Limb (tissue), 2 donors: ENCODE data around the gene MBP.

Source experiments
- DNase-seq, 2 donors: peaks; one replicate each; pipeline ENCODE4 v3.0.0-alpha.2; 2016; ENCODE audit errors: extremely low spot score in 2 of 2

MBP gene

DNA sequence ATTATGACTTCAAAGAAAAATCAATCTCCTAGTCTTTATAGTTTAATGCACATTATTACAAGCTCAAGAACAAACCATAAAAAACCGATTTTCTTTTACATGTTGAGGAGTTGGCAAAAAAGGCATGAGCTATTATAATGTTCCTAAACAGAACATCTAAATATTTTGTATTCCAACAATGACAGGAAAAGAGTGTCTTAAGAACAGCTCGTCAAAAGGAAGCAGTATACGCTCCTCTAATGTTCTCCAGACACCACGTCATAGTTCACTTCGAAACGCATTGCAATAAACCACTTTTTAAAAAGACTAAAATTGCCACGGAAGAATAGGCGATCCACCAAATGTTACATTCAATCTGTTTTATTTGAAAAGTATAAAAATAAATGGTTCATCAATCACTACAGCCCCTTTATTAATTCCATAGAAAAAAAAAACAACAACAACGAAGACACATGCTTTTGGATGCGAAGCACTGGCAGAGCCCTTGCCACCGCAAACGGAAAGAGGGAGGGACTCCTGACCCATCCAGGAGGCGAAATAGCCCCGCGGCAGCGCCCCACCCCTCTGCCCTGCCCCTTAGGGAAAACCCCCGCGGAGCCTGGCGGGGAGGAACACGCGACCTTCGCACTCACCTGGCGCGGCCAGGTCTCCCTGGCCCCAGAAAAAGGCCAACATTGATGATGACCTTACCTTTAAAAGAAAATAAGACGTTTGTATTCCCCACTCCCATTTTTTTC, 45.8 kb downstream of the MBP start:
- DNase-seq = no peak

DNA sequence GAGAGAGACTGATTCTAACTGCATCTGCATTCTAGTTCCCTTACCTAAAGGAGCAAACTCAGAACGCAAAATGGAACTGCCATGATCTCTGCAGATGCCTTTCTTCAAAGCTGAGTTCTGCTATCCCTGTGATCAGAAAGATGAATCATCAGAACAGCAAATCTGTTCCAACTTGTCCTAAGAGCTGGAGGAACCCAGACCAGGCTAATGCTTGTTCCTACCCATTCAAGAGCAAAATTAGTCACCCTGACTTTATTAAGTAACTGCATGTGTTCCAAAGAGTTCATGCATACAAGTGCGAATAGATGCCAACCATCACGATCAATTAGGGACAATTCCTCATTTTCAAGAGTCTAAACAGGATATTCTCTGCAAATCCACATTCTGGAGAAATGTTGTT, 46.5 kb downstream of the MBP start:
- DNase-seq = no peak

DNA sequence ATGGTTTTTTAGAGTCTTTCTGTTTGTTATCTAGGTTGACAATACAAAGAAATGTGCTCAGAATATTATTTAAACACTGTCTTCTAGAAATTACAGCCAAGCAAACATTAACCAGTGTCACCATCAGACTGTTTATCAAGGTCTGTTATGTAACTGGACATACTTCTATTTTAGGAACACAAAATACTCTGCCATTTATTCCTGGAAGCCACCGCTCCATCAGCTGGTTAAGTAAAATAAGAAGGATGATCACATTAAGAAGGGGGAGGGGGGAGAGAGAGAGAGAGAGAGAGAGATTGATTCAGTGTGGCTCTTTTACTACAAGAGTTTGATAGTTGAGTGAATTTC, 47.9 kb downstream of the MBP start:
- no peak for DNase-seq

DNA sequence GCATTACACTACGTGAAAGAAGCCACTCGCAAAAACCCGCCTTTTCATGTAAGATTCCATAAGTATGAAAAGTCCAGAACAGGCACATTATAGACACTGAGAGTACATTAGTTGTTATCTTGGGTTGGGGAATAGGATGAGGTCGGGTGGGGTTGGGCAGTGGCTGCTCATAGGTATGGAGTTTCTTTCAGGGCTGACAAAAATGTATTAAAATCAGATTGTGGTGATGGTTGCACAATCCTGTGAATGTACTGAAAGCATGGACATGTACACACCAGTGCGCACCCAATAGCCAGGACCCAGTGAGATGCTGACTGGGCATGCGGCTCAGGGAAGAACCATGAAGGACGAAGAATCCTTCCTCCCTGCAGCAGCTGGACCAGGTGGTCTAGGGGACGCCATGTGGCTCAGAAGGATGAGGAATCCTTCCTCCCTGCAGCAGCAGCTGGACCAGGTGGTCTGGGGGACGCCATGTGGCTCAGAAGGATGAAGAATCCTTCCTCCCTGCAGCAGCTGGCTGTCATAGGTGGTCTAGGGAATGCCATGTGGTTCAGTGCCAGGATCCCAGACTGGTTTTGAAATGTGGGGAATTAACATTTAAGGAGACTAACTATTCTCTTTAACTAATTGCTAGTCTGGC, 50.1 kb downstream of the MBP start:
- DNase-seq = no peak

DNA sequence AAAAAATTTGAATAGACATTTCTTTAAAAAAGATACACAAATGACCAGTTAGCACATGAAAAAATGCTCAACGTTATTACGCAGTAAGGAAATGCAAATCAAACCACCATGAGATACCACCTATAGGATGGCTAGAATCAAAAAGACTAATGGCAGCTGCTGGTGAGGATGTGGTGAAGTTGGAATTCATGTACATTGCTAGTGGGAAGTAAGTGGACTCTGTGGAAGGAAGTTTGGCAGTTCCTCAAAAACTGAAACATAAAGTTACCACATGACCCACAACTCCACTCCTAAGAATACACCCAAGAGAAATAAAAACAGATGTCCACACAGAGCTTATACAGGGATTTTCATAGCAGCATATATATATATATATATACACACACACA, 51.2 kb downstream of the MBP start:
- DNase-seq = no peak

DNA sequence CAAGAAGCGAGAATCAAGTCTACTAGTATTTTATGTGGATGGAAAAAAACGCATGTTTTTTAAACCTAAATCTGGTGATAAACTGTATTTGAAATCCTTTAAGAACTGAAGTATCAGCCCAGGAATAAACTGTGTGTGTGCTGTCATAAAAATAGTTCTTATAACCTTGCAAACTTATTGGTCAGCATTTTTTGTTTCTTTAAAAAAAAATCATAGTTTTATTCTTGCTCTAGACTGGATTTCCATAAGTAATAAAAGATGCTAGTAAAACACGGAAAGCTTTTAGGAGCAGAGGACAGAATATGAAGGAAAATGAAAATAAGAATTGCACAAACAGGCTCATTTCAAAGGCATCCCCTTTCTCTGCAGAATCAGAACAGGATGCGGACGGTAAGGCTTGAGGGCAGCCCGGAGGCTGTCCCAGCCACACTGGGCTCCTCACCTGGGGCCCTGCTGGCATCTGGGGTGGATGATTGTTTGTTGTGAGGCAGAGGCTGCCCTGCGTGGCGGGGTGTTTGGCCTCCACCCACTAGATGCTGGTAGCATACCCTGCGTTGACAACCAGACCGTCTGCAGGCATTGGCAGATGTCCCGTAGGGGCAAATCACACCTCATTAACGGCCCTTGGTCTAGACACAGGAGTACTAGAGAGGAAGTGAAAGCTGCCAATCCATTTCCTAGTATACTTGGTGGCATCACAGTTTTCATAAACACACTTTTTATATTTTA, 52.5 kb downstream of the MBP start:
- DNase-seq = no peak

DNA sequence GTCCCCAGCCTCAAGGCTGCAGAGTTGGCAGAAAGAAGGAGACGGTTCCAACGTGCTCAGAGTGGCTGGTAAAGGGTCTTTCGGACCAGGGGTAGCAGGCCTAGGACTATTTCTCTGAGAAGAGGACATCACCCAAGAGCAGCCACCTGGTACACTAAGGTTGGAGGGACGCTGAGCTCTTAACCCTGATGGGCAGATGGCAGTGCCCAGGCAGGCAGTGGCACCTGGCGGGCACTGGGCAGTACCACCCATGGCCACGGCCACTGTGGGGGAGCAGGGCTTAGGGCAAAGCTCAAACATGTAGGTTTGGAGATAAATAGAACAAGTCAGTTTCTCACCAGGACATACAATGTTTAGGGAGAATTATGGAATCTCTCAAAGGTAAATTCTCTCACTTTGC, 53.5 kb downstream of the MBP start:
- DNase-seq = no peak

DNA sequence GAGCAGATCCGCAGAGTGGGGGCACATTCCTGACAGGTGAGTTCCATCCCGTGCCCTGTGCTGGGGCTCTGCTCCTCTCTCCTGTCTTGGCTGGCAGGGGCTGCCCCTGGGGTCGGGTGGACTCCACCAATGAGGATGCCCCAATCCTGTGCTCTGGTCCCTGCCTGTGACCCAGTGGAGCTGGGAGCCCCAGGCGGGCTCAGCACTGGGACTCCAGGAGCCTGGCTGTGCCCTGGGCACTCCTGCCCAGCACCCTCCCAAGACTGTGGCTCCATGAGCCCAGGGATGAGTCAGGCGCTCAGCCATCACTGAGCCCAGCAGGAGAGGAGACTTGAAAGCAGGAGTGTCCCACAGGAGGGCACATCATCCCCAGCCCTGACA, 53.9 kb downstream of the MBP start:
- no peak for DNase-seq

DNA sequence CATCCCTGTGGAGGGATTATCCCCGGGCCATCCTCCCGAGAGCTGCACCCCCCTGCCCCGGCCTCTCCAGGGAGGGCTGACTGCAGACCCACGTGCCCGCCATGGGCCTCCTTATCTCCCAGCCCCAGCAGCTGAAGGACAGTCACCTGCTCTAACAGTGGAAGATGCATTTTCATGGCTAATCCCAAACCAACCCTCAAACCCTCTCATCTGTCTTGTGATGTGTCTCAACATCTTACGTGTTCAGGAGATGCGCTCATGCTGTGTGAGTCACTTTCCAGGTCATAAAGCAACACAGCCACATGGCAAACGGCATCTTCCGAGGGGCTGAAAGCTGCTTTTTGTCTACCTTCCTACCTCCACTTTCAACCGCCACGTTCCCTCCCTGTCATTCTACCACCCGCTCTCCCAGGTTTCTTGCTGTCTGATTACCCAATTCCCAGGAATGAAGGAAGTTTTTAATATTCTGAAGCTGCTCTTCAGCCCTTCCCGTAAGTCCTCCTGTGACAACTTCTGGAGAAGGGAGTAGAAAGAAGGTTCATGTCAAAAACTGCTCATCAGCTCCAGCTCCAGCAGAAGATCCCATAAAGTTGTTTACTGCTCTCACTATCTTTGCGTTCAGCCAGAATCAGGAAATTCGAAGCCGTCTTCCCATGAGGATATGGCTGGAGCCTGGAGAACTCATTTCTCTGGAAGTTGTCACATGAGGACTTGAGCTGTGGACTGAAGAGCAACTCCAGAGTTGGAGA, 54.5 kb downstream of the MBP start:
- no peak for DNase-seq

DNA sequence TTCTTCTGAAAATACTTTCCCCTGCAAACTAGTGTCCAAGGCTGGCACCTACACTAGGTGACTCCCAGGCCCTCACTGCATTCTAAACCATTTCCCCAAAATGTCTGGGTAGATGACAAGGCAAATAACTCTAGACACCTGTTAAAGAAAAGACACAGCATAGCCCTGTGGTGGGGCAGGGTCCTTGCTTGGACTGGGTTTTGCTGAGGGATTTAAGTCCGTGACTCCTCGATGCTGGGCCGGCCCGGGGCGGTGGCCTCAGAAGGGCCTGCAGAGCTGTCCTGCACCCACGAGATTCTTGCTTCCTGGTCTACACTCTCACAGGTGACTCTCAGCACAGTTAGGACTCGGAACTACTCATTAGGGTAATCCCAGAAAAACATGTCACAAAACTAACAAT, 55.2 kb downstream of the MBP start:
- DNase-seq = no peak

DNA sequence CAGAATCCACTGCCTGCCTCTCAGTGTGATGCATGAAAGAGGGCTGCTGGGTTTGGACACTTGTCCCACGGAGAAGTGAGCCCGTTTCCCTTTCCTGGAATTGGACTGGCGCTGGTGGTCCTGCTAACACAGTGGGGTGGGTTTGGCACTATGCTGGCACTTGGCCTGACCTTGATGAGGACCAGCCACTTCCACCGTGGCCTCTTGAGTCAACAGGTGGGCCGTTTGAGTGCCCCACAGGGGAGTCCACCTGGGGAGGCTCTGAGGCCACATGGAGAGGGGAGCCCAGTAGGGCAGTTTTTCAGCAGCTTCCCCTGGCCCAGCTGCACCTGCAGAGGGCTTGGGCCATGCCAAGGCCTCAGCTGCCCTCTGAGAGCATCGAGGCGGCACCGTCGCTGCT, 56.5 kb downstream of the MBP start:
- DNase-seq = no peak

DNA sequence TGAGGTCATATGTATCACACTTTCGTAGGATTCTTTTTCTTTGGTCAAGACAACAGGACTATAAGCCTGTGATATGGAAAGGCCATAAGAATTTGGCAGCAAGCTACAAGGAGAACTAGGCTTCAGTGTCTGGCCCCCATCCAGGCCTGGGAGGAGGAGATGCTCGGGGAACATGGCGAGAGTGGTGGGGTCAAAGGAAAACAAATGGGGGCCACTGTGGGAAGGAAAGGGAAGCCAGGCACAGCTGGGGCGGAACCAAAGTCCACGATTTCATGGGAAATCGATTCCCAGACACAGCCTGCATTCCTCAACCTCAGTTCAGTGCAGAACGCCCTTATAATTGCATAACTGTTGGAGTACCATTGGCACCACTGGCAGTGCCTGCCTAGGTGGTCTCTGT, 58.2 kb downstream of the MBP start:
- DNase-seq = no peak

DNA sequence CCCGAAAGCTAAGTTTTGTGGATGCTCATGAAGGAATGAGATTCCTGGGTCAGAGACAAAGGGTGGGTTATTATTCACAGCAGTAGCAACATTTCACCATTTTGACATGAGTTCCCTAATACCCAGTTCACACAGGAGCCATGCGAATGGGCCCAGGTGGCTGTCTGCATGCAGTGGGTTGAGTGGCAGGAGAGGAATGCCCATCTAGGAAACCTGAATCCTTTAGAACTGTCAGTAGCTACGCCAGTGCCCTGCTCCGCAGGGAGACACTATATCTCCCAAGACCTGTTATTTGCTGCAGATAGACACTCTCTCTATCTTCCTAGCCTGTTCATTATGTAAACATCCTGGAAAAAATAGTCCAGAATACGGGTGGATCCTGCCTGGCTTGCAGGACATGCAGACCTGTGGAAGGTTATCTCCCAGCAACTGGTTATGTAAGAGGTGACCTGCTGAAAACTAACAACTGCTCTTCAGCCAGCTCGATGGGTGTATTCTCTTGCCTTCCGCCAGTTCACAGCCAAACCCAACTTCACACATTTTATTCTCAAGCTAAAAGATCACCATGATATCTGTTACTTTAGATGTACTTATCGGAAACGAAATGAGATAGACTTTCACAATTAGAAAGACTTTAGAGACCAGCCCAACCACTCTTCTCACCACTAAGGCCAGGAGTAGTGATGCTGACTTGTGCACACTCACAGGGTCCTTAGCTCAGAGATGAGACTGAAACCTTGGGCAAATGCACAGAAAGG, 59.1 kb downstream of the MBP start:
- DNase-seq = no peak

DNA sequence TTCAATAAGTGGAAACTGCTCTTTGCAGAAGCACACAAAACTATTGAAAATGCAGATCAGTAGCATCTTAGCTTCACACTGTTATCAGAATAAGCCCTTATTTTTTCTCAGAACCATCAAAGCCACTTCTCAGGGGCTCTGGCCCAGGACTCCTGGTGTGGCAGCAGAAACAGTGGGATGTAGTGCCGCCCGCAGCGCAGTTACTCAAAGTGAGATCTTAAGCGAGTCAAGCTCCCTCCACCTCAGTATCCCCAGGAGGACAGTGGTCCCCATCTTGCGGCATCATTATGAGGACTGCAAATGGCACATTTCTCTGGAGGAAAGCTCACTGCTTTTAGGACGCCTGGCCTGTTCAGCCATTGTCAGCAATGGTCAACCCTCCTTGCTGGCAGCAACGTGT, 60.0 kb downstream of the MBP start:
- DNase-seq = no peak

DNA sequence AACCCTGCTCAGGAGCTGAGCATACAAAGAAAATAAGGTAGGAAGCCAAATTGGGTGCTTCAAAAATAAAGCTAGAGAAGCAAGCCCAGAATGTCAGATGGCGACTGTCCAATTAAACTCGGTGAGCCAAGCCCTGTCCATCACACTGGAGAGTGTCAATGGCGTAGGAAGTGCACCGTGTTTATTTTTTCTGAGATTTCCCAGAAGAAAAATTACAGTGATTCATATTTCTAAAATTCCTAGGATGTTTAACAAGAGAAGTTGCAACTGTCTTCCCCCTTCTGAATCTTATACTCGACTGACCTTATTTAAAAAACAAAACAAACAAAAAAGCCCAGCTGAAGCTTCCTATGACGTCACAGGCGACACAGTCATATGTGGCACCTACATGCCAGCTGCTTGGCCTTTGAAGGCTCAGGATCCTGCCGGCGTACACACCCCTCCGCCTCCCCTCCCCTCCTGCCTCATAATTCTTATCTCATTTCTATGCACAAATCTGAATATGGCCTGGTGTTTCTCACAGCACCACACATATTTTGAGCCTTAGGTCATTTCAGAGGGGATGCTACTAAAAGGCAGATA, 60.8 kb downstream of the MBP start:
- no peak for DNase-seq

DNA sequence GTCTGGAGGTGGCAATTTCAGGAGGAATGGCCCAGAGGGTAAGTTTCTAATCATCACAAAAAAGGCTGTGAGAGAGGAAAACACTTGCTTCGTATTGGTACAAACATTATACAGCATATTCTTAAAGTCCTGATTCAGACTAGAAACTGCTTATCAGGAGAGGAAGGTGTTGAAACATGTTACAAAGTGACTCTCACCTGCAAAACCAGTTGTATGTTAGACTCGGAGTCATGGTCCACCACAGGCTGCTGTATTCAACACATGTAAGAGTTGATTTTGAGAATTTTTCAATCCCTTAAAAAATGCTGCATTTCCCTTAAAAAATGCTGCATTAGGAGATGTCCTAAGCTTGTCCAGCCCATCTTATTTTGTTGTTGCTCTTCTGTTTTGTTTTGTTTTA, 61.5 kb downstream of the MBP start:
- DNase-seq = no peak

DNA sequence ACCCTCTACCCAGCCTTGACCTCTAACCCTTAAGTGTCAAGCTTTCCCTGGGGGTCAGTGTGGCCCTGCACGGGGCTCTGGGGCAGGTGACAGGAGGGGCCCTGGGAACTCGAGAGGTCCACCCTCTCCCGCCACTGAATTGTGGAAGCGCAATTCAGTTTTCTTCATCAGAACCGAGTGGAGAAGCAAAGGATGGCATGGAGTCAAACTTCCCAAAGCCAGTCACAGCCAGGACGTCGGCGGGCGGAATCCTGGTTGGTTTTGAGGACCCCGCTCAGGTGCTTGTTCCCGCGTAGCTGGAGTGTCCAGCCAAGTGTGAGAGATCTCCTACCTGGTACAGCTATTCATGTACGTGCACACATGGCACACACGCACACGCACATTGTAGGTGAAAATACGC, 62.0 kb downstream of the MBP start:
- DNase-seq = no peak

DNA sequence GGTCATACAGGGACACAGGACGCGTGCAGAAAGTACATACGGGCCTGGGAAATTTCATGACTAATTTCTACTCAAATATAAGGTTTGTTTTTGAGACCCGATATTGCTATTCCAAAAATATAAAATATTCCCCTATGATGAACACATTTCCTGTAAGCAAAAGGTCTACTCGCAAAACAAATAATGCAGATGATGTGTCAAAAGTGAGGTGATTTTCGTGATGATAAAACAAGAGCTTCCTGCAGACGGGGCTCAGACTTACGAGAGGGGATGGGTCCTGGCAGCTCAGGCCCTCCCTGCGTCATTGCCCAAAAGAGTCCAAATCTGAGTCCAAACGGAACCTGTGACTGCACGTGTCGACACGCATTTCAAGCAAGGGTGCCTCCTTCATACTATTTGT, 62.7 kb downstream of the MBP start:
- no peak for DNase-seq

DNA sequence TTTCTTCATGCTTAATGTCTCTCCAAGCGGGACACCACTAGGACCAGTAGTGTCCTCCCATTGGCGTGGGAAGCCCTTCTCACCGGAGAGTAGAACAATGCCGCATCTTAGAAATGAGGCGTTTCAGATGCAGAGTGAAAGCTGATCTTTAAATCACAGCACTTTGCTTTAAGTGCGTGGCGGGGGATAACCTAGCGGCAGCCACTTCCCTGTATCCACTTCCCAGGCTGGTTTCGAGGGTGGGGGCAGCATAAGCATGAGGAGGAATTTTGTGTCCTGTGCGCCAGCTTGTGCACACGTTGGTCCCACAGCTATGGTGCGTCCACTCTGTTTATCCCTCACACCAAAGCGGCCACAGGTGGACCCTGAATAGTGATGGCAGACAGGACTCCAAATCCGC, 63.1 kb downstream of the MBP start:
- DNase-seq = no peak

DNA sequence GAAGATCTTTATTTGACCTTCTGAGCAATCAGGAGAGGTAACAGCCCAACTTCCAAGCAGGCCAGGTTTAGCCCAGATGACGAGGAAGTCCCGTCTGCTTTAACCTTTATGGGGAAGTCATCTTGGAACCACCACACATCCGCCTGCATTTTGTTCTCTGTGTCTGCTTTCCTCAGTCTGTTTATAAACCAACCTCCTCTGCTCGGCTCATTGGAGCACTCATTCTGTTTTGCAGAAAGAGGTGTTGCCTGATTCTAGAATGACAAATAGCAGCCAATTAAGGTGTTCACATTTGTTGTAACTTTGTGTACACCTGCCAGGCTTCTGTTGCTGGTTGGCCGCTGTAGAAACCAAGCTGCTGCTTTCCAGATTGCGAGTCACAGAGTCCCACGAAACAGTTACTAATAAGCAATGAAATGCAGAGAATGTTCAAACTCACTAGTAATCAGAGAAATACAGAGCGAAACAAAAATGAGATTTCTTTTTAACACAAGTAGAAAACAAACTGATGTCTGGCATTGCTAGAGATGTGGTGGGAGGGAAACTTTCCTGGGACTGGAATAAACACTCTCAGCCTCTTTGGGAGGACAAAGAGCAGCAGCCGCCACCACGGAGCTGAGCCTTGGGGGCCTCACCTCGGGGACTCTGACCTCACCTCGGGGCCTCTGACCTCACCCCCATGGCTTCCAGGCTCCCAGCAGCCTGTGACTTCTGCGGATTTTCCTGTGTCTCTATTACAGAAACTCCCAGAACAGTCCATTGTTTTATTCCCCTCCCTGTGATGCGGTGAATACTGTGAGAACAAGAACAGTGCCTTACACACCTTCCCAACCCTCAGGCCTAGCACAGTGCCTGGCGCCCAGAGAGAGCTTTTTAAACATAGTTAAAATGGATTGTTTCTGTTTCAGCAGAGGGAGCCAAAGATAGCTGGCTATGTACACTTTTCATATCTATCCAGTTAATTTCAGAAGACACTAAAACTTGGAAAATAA, 64.0 kb downstream of the MBP start:
- DNase-seq = no peak
